Stimulated activated naive CD8-positive, alpha-beta T cell treated with anti-CD3 and anti-CD28 coated beads, Interleukin-15, Interleukin-2, amounts not matched to agents 100 ng/mL and 50 ng/mL, for 24 hours (primary cell): ENCODE measurements around the gene SRGAP3.
"Not testable (repeated sequence)": the region's sequence is repeated elsewhere in the genome, so short reads cannot be mapped to it uniquely, and the experiment has no call there.

ENCODE experiments used
- H3K27ac Mint-ChIP-seq: one replicate; pipeline ENCODE4 v1.8.0; 2021; ENCODE audit warnings: mild to moderate bottlenecking, mixed read lengths
- H3K27me3 Mint-ChIP-seq: one replicate; pipeline ENCODE4 v1.8.0; 2021; ENCODE audit warnings: mixed read lengths
- H3K36me3 Mint-ChIP-seq: one replicate; pipeline ENCODE4 v1.8.0; 2021; ENCODE audit warnings: low read depth, mixed read lengths
- H3K4me1 Mint-ChIP-seq: one replicate; pipeline ENCODE4 v1.8.0; 2021; ENCODE audit warnings: low read depth, mixed read lengths
- H3K4me3 Mint-ChIP-seq: one replicate; pipeline ENCODE4 v1.8.0; 2021; ENCODE audit warnings: mild to moderate bottlenecking, mixed read lengths
- H3K9me3 Mint-ChIP-seq: one replicate; pipeline ENCODE4 v1.8.0; 2021; ENCODE audit warnings: mixed read lengths

Gene SRGAP3

GRCh38 chr3:9249273-9250192 is at the start of gene SRGAP3:
Gene SRGAP3 (minus strand): TSS chr3:9249646. CDS start chr3:9248951, 695 bp downstream.
- Mint-ChIP-seq H3K4me1 (peaks cover 19% of the 10 kb centered on the region), H3K4me3 (peak within 1 kb of the TSS; percentile 80), H3K36me3 (no peaks in the 10 kb centered on the region), H3K9me3 (no peaks in the 10 kb centered on the region), H3K27ac (no peak within 1 kb of the TSS), H3K27me3 (peaks cover 3% of the 10 kb centered on the region)

- peaks cover 11% of the 10 kb centered on the region for H3K27me3 Mint-ChIP-seq
- no peak overlapping the region for H3K4me3 Mint-ChIP-seq
- peaks cover 12% of the 10 kb centered on the region for H3K4me1 Mint-ChIP-seq
- no peaks in the 10 kb centered on the region for H3K36me3 Mint-ChIP-seq
- H3K9me3 Mint-ChIP-seq: peaks cover 5% of the 10 kb centered on the region
- no peak overlapping the region for H3K27ac Mint-ChIP-seq
These were observed 48.8 kb upstream of the SRGAP3 start for GRCh38 chr3:9298236-9298635.

GRCh38 chr3:9296241-9296640 is 46.8 kb upstream of the SRGAP3 start:
- no peak overlapping the region for H3K4me3 Mint-ChIP-seq
- H3K36me3 Mint-ChIP-seq: no peaks in the 10 kb centered on the region
- peaks cover 11% of the 10 kb centered on the region for H3K27me3 Mint-ChIP-seq
- peaks cover 5% of the 10 kb centered on the region for H3K9me3 Mint-ChIP-seq
- no peak overlapping the region for H3K27ac Mint-ChIP-seq
- no peaks in the 10 kb centered on the region for H3K4me1 Mint-ChIP-seq

GRCh38 chr3:9295007-9295406 is 45.6 kb upstream of the SRGAP3 start:
- H3K27me3 Mint-ChIP-seq: peaks cover 17% of the 10 kb centered on the region
- no peaks in the 10 kb centered on the region for H3K36me3 Mint-ChIP-seq
- H3K27ac Mint-ChIP-seq: no peak overlapping the region
- no peak overlapping the region for H3K4me3 Mint-ChIP-seq
- H3K4me1 Mint-ChIP-seq: no peaks in the 10 kb centered on the region
- peaks cover 2% of the 10 kb centered on the region for H3K9me3 Mint-ChIP-seq

- H3K27me3 Mint-ChIP-seq: peaks cover 22% of the 10 kb centered on the region
- H3K36me3 Mint-ChIP-seq, H3K4me1 Mint-ChIP-seq, H3K4me3 Mint-ChIP-seq, H3K9me3 Mint-ChIP-seq, H3K27ac Mint-ChIP-seq: not testable (repeated sequence)
These were observed 44.5 kb upstream of the SRGAP3 start for GRCh38 chr3:9293953-9294352.

- H3K4me3 Mint-ChIP-seq: no peak overlapping the region
- no peak overlapping the region for H3K27ac Mint-ChIP-seq
- no peaks in the 10 kb centered on the region for H3K36me3 Mint-ChIP-seq
- H3K4me1 Mint-ChIP-seq: no peaks in the 10 kb centered on the region
- no peaks in the 10 kb centered on the region for H3K9me3 Mint-ChIP-seq
- peaks cover 22% of the 10 kb centered on the region for H3K27me3 Mint-ChIP-seq
These were observed 43.6 kb upstream of the SRGAP3 start for GRCh38 chr3:9293076-9293475.

- no peaks in the 10 kb centered on the region for H3K9me3 Mint-ChIP-seq
- H3K4me1 Mint-ChIP-seq: no peaks in the 10 kb centered on the region
- no peaks in the 10 kb centered on the region for H3K36me3 Mint-ChIP-seq
- H3K27ac Mint-ChIP-seq: no peak overlapping the region
- no peak overlapping the region for H3K4me3 Mint-ChIP-seq
- H3K27me3 Mint-ChIP-seq: peaks cover 22% of the 10 kb centered on the region
These were observed 43.1 kb upstream of the SRGAP3 start for GRCh38 chr3:9292516-9292915.

GRCh38 chr3:9291821-9292410 is 42.5 kb upstream of the SRGAP3 start:
- Mint-ChIP-seq H3K27ac (no peak overlapping the region), H3K36me3 (no peaks in the 10 kb centered on the region), H3K4me1 (no peaks in the 10 kb centered on the region), H3K27me3 (peaks cover 26% of the 10 kb centered on the region), H3K4me3 (no peak overlapping the region), H3K9me3 (no peaks in the 10 kb centered on the region)

- H3K4me1 Mint-ChIP-seq: no peaks in the 10 kb centered on the region
- no peaks in the 10 kb centered on the region for H3K36me3 Mint-ChIP-seq
- peaks cover 26% of the 10 kb centered on the region for H3K27me3 Mint-ChIP-seq
- no peaks in the 10 kb centered on the region for H3K9me3 Mint-ChIP-seq
- no peak overlapping the region for H3K27ac Mint-ChIP-seq
- no peak overlapping the region for H3K4me3 Mint-ChIP-seq
These were observed 41.1 kb upstream of the SRGAP3 start for GRCh38 chr3:9290566-9290965.

GRCh38 chr3:9281533-9281932 is 32.1 kb upstream of the SRGAP3 start:
- not testable (repeated sequence) for H3K4me3 Mint-ChIP-seq, H3K9me3 Mint-ChIP-seq, H3K27ac Mint-ChIP-seq, H3K27me3 Mint-ChIP-seq, H3K36me3 Mint-ChIP-seq, H3K4me1 Mint-ChIP-seq

- H3K27ac Mint-ChIP-seq: no peak overlapping the region
- no peak overlapping the region for H3K4me3 Mint-ChIP-seq
- H3K36me3 Mint-ChIP-seq: no peaks in the 10 kb centered on the region
- H3K9me3 Mint-ChIP-seq: no peaks in the 10 kb centered on the region
- no peaks in the 10 kb centered on the region for H3K4me1 Mint-ChIP-seq
- no peaks in the 10 kb centered on the region for H3K27me3 Mint-ChIP-seq
These were observed 31.2 kb upstream of the SRGAP3 start for GRCh38 chr3:9280451-9281219.

GRCh38 chr3:9279966-9280365 is 30.5 kb upstream of the SRGAP3 start:
- Mint-ChIP-seq H3K36me3 (no peaks in the 10 kb centered on the region), H3K9me3 (no peaks in the 10 kb centered on the region), H3K27ac (no peak overlapping the region), H3K4me1 (no peaks in the 10 kb centered on the region), H3K4me3 (no peak overlapping the region), H3K27me3 (no peaks in the 10 kb centered on the region)

- H3K36me3 Mint-ChIP-seq: no peaks in the 10 kb centered on the region
- no peak overlapping the region for H3K27ac Mint-ChIP-seq
- H3K27me3 Mint-ChIP-seq: no peaks in the 10 kb centered on the region
- H3K4me3 Mint-ChIP-seq: no peak overlapping the region
- H3K4me1 Mint-ChIP-seq: no peaks in the 10 kb centered on the region
- no peaks in the 10 kb centered on the region for H3K9me3 Mint-ChIP-seq
These were observed 29.1 kb upstream of the SRGAP3 start for GRCh38 chr3:9278498-9278897.

GRCh38 chr3:9278085-9278484 is 28.6 kb upstream of the SRGAP3 start:
- H3K36me3 Mint-ChIP-seq: no peaks in the 10 kb centered on the region
- no peak overlapping the region for H3K4me3 Mint-ChIP-seq
- H3K4me1 Mint-ChIP-seq: no peaks in the 10 kb centered on the region
- no peaks in the 10 kb centered on the region for H3K27me3 Mint-ChIP-seq
- no peaks in the 10 kb centered on the region for H3K9me3 Mint-ChIP-seq
- H3K27ac Mint-ChIP-seq: no peak overlapping the region

- Mint-ChIP-seq H3K4me1 (no peaks in the 10 kb centered on the region), H3K36me3 (no peaks in the 10 kb centered on the region), H3K4me3 (no peak overlapping the region), H3K27me3 (no peaks in the 10 kb centered on the region), H3K9me3 (no peaks in the 10 kb centered on the region), H3K27ac (no peak overlapping the region)
These were observed 27.4 kb upstream of the SRGAP3 start for GRCh38 chr3:9276761-9277370.
